Epidermal melanocyte (primary cell): ENCODE results near the gene STRBP.
"Not testable (repeated sequence)": the region's sequence is repeated elsewhere in the genome, so short reads cannot be mapped to it uniquely, and the experiment has no call there.

ENCODE experiments used
- DNase-seq: peaks from one replicate; pipeline ENCODE4 v3.0.0; 2011; ENCODE audit warnings: low spot score; ENCODE audit not compliant: insufficient read length

The STRBP gene

GRCh38 chr9:123196124-123196523, 72.3 kb downstream of the STRBP start:
- no peak for DNase-seq

- DNase-seq: no peak
These were observed 74.4 kb downstream of the STRBP start for GRCh38 chr9:123194023-123194422.

- DNase-seq: no peak
These were observed 76.7 kb downstream of the STRBP start for GRCh38 chr9:123191680-123192079.

GRCh38 chr9:123191260-123191659, 77.1 kb downstream of the STRBP start:
- no peak for DNase-seq

GRCh38 chr9:123187131-123187530, 81.3 kb downstream of the STRBP start:
- DNase-seq: no peak

- not testable (repeated sequence) for DNase-seq
These were observed 82.4 kb downstream of the STRBP start for GRCh38 chr9:123186029-123186428.

- no peak for DNase-seq
These were observed 91.4 kb downstream of the STRBP start for GRCh38 chr9:123176949-123177348.

GRCh38 chr9:123175854-123176629, 92.3 kb downstream of the STRBP start:
- DNase-seq: no peak

GRCh38 chr9:123174887-123175518, 93.4 kb downstream of the STRBP start:
- DNase-seq: no peak

- no peak for DNase-seq
These were observed 94.3 kb downstream of the STRBP start for GRCh38 chr9:123174079-123174478.

GRCh38 chr9:123169926-123170325, 98.5 kb downstream of the STRBP start:
- no peak for DNase-seq

GRCh38 chr9:123168586-123168985, 99.8 kb downstream of the STRBP start:
- no peak for DNase-seq

- DNase-seq: no peak
These were observed 100.9 kb downstream of the STRBP start for GRCh38 chr9:123167474-123167873.

- no peak for DNase-seq
These were observed 102.6 kb downstream of the STRBP start for GRCh38 chr9:123165813-123166212.

GRCh38 chr9:123164285-123164684, 104.1 kb downstream of the STRBP start:
- DNase-seq: no peak

GRCh38 chr9:123162791-123163345, 105.5 kb downstream of the STRBP start:
- no peak for DNase-seq

- no peak for DNase-seq
These were observed 106.0 kb downstream of the STRBP start for GRCh38 chr9:123162360-123162759.

- no peak for DNase-seq
These were observed 111.2 kb downstream of the STRBP start for GRCh38 chr9:123157221-123157620.

GRCh38 chr9:123150708-123151503, 117.5 kb downstream of the STRBP start:
- no peak for DNase-seq

- no peak for DNase-seq
These were observed 119.3 kb downstream of the STRBP start for GRCh38 chr9:123149067-123149466.

- DNase-seq: no peak
These were observed 130.2 kb downstream of the STRBP start for GRCh38 chr9:123138163-123138562.

GRCh38 chr9:123135430-123135829, 133.0 kb downstream of the STRBP start:
- no peak for DNase-seq
